Stimulated activated CD4-positive, alpha-beta T cell treated with anti-CD3 and anti-CD28 coated beads, TNF-alpha, amount 100 ng/mL, for 4 hours (primary cell): Measurements from ENCODE around the gene PMIS2.
"Not testable (repeated sequence)": the region's sequence is repeated elsewhere in the genome, so short reads cannot be mapped to it uniquely, and the experiment has no call there.

Experiments used
- DNase-seq, 3 experiments: peaks; one replicate each; pipeline ENCODE4 v3.0.0-alpha.2; 2020; ENCODE audit warnings: low read depth in 3 of 3

PMIS2 gene

DNA sequence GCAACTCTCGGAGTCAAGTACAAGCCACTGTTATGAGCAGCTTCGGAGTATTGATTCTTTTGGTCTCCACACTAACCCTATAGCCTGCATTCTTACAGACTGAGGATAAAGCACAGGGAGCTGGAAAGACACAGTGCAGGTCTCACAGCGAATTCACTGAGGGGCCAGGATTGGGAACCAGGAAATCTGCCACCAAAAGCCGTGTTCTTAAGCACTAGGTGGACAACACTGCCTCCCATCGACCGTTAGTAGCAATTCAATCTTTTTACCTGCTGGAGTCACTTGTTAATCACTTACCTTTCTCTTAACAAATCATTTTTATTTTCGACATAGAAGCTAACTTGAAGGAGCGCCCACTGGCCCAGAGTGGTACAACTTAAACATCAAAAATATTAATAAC, 6.3 kb downstream of the PMIS2 start:
- no peak for DNase-seq

DNA sequence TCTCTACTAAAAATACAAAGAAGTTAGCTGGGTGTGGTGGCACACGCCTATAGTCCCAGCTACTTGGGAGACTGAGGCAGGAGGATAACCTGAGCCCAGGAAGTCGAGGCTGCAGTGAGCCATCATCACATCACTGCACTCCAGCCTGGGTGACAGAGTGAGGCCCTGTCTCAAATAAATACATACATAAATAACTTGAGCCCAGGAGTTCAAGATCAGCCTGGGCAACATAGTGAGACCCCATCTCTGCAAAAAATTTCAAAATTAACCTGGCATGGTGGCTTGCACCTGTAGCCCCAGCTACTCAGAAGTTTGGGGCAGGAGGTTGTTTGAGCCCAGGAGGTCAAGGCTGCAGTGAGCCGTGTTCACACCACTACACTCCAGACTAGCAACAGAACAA, 9.1 kb downstream of the PMIS2 start:
- not testable (repeated sequence) for DNase-seq

DNA sequence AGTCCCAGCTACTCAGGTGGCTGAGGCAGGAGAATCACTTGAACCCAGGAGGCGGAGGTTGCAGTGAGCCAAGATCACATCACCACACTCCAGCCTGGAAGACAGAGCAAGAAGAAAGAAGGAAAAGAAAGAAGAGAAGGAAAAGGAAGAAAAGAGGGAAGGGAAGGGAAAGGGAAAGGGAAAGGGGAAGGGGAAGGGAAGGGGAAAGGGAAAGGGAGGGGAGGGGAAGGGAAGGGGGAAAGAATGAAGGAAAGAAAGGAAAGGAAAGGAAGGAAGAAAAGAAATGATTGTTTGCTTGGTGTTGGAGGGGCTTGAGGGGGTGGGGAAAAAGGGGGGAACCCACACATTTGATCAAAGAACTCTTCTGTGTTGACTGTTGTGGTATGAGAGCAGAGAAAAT, 10.0 kb downstream of the PMIS2 start:
- DNase-seq: no peak

DNA sequence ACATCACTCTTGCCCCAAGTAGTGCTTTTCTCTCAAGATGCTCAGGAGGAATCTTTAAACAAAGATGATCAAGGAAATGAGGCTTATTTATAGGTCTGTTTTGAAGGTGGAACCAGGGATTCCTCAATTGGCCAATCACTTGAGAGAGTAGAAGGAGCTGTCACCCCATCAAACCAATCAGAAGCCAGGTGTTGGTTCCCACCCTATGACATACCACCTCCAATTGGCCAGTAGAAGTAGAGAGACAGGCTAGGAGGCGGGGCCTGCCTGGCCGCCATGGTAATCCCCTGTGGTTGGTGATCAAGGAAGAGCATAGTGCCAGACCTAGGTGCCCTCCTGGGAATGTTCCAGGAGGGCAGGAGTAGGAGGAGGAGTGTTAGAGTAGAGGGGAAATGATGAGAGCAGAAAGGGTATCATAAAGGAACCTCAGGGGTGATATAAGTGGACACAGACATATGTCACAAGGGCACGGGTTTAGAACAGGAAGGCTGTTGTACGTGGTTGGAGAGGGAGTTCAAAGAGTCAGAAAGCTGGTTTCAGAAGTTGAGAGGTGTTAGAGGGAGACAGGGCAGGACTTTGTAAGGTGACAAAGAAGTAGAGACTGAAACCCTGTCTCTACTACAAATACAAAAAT, 10.5 kb downstream of the PMIS2 start:
- no peak for DNase-seq

DNA sequence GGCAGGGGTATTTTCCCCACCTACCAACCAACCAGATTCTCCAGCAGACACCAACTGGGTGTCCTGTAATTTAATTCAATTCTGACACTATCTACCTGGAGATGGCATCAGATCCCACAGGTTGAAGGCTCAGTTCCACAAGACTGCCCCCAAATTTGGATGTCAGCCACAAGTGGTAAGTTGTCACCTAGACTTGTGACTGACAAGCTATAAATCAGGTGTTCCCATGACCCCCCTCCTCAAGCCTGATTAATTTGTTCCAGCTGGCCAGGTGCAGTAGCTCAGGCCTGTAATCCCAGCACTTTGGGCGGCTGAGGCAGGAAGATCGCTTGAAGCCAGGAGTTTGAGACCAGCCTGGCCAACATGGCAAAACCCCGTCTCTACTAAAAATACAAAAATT, 16.0 kb downstream of the PMIS2 start:
- no peak for DNase-seq

DNA sequence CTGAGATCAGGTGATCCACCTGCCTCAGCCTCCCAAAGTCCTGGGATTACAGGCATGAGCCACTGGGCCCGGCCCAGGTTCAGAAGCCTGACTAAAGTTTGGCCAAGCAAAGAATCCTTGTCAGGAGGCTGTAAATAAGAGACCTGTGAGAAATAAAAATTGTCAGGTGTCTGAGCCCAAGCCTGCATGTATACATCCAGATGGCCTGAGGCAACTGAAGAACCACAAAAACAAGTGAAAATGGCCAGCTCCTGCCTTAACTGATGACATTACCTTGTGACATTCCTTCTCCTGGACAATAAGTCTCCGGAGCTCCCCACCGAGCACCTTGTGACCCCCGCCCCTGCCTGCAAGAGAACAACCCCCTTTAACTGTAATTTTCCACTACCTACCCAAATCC, 18.5 kb downstream of the PMIS2 start:
- not testable (repeated sequence) for DNase-seq

DNA sequence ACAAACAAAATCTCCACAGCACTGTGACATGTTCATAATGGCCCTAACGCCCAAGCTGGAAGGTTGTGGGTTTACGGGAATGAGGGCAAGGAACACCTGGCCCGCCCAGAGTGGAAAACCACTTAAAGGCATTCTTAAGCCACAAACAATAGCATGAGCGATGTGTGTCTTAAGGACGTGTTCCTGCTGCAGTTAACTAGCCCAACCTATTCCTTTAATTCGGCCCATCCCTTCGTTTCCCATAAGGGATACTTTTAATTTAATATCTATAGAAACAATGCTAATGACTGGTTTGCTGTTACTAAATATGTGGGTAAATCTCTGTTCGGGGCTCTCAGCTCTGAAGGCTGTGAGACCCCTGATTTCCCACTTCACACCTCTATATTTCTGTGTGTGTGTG, 21.2 kb downstream of the PMIS2 start:
- DNase-seq: not testable (repeated sequence)

DNA sequence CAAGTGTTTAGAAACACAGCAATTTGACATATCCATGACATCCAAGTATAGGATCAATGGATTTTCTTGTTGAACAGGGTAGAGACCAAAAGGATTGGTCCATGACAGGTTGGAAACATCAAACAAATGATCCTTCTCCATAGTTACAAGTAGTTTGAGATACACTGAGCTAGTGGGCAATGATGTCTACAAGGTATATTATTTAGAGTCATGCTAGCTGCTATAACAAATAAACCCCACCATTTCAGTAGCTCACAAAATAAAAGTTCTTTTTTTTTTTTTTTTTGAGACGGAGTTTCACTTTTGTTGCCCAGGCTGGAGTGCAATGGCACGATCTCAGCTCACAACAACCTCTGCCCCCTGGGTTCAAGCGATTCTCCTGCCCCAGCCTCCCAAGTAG, 21.7 kb downstream of the PMIS2 start:
- no peak for DNase-seq

DNA sequence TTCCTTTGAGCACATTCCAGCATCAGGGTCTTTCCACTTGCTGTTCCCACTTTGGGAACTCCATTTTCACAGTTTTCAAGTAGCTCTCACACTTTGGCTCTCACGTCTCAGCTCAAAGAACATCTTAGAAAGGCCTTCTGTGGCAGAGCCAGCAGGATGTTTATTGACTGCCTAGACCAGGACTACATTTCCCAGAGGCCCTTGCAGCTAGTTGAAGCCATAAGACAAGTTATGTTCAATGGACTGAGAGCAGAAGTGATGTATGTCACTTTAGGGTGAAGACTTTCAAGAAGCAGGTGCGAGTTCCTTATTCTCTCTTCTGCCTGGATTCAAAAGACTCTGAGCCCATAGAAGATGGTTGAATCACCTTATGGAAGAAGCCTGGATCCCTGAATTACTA, 22.3 kb downstream of the PMIS2 start:
- no peak for DNase-seq

DNA sequence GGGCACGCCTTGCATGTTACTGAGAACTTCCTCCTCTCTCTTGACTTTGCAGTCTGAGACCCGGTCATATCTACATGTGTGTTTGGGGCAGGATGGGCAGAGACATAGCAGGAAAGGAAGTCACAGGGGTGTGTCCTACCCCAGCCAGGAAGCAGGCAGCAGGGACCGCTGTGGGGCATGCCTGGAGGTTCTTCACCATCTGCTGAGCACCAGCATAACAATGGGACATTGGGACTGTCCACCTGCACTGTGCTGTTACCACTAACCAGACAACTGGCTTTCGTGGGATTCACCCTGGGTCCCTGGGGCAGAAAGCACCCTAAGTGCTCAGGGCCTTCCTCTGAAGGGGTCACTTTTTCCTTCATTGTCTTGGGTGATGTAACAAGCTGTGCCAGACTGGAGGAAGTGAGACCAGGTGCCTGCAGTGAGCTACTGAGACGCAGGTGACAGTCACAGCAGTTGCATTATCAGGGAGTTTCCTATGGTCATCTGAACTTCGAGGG, 23.9 kb downstream of the PMIS2 start:
- DNase-seq: no peak

DNA sequence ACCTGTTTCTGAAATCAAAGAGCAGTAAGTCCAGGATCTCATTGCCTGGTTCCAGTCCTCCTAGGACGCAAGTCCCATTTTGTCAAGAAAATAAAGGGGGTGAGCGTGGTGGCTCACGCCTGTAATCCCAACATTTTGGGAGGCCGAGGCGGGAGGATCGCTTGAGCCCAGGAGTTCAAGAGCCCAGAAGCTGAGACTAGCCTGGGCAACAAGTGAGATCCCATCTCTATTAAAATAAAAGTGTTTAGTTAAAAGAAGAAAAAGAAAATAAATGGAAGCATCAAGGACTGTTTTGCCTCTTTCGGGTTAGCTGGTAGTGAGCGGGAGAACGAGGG, 26.2 kb downstream of the PMIS2 start:
- no peak for DNase-seq

DNA sequence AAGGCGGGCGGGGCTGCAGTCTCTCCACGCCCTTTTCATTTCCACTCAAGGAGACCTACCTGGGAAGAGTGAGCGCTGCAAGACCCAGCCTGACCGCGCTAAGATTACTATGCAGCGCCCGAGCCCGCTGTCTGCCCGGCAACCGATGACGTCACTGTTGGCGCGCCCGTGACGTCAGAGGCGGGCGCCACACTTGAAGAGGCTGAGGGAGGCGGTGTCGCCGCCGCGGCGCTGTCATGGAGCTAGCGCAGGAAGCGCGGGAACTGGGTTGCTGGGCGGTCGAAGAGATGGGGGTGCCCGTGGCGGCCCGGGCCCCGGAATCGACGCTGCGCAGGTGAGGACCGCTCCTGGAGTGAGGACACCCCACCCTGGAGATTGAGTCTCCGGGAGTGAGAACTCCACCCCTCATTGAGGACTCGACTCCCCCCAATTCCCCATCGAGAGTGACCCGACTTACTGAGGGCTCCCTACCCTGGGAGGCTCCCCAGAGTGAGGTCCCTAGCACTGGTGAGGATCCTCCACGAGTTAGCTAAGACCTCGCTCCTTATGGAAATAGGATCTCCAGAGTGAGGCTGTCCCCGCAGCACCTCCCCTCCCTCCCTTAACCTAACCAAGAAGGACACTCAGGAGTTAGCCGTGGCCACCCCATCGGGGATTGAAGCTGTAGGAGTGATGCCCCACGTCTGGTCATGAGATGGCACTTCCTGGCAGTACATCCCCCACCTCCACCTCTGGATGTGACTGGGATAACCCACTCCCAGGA, 26.8 kb downstream of the PMIS2 start, which contains the start of gene HAUS5:
Gene HAUS5, plus strand, starts transcription at position 177 of the 763 bp plus-strand sequence. Its CDS starts 60 bp downstream, at position 237.
- DNase-seq: peak; percentile 90 to 93 (median 92)

DNA sequence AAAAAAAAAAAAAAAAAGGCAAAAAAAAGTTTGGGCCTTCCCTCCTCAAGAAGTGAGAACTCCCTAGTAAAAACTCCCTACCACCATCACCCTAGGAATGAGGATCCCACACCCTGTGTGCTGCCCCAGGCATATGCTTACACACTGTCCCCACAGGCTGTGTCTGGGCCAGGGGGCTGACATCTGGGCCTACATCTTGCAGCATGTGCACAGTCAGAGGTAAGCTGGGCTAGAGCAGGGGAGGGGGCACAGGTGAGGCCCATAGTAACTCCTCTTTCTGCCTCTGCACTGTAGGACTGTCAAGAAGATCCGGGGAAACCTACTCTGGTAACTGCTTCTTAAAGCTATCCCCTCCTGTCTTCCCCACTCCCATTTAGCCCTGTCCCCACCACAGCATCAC, 27.6 kb downstream of the PMIS2 start:
- no peak for DNase-seq

DNA sequence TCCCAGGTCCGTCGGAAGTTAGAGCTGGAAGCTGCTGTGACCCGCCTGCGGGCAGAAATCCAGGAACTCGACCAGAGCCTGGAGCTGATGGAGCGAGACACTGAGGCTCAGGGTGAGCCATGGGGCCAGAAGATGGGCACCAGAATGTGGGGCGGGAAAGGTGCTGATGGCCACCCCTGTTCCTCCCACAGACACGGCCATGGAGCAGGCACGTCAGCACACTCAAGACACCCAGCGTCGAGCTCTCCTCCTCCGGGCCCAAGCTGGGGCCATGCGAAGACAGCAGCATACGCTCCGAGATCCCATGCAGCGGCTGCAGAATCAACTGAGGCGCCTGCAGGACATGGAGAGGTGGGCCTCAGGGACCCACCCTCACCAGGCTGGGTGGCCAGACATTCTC, 29.1 kb downstream of the PMIS2 start:
- no peak for DNase-seq

DNA sequence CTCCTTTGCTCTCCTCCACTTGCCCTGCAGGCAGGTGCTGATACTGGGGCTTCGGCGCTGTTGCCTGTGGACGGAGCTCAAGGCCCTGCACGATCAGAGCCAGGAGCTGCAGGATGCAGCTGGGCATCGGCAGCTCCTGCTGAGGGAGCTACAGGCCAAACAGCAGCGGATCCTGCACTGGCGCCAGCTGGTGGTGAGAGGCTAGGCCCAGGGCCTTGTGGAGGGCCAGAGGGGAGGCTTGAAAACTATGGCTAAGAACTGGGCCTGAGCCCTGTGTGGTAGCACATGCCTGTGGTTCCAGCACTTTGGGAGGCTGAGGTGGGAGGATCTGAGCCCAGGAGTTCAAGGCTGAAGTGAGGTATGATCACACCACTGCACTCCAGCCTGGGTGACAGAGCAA, 32.9 kb downstream of the PMIS2 start:
- DNase-seq: no peak

DNA sequence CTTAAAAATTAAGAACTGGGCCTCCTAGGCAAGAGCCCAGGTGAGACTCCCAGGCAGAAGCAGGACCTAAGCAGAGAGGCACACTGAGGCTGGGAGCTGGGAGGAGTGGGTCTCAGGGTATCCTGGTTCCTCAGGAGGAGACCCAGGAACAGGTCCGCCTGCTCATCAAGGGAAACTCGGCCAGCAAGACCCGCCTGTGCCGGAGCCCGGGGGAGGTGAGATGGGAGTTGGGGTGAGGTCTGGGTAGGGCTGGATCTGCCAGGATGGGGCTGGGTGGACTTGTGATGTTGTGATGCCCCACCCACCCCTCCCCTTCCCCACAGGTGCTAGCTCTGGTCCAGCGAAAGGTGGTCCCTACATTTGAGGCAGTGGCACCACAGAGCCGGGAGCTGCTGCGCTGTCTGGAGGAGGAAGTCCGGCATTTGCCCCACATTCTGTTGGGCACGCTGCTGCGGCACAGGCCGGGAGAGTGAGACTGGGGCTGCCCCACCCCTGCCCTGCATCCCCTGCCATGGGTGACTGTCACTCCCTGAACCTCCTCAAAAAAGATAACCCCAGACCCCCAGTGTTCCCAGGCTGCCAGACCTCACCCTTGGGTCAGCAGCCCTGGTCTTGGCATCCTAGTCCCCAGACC, 33.4 kb downstream of the PMIS2 start:
- no peak for DNase-seq

DNA sequence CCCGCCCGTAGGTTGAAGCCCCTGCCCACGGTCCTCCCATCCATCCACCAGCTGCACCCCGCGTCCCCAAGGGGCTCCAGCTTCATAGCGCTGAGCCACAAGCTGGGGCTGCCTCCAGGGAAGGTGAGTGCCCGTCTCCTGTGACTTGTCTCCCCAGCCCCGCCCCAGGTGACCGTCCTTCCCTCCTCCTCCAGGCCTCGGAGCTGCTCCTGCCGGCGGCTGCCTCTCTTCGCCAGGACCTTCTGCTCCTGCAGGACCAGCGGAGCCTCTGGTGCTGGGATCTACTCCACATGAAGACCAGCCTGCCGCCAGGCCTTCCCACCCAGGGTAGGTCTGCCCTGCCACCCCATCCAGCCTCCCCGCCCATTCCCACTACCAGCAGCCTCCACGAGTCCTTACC, 34.0 kb downstream of the PMIS2 start:
- DNase-seq: no peak

DNA sequence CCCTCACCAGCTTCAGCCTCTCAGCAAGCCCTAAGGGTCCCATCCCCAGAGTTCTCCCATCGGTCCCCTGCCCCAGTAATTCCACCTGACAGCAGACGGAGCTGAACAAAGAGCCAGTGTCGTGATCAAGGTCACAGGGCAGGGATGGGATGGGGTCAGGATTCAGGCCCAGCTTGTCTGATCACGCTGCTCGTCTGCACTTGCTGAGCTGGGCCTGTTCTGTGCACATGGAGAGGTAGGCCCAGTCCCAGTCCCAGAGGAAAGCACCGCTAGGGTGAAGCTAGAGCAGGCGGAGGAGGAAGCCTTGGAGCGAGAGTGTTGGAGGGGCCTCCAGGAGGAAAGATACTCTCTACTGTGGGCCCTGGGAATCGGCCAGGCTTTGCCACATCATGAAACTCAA, 35.7 kb downstream of the PMIS2 start:
- DNase-seq: no peak

DNA sequence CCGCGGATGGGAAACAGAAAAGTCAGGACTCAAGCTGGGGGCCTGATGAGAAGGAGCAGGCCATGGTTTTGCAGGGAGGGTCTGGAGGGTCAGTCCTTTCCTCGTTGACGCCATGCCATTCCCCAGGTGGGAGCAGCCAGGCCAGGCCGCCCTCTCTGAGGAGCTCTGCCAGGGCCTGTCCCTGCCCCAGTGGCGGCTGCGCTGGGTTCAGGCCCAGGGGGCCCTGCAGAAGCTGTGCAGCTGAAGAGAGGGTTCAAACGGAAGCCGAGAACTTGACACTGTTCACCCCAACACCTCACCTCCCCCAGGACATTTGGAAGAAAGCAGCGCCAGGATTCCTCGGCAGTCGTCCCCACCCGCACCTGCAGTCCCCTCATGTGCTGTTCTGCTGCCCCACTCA, 36.8 kb downstream of the PMIS2 start:
- DNase-seq: no peak

DNA sequence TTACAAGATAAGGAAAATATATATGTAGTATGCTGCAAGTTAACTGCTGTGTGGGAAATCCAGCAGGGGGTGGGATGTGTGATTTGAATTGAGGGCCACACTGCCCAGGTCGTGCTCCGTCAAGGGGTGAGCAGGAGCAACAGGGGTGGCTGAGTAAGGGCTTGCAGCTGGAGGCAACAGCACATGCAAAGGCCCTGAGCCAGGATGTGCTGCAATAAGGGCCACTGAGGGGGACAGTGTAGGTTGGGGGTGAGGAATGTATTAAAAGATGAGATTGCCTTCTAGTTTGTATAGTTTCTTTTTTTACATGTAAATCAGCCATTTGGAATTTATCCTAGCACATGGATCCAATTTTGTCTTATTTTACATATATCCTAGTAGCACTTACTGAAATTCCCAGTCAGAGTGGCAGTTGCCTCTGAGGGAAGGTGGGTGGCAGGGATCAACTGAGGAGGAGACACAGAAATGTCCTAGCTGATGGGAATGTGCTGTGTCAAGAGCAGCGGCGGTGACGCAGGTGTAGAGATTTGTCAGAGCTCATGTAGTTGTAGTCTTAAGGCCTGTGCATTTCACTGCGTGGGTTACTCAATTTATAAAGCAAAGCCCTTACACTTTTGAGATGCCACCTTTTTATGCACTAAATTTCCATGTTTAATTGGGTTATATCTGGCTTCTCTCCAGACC, 37.5 kb downstream of the PMIS2 start:
- DNase-seq: no peak

DNA sequence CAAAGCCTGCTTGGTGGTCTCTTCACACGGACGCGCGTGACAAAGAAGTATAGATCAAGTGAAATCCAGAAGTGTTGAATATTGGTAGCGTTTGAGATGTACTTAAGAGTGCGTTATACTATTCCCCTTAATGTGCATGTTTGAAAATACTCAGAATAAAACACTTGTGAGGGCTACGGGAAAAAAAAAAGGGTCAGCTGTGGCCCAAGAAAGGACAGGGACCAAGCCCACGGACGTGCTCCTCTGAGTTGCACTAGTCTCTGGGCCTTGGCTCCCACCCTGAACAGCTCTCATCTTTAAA, 42.2 kb downstream of the PMIS2 start:
- no peak for DNase-seq

DNA sequence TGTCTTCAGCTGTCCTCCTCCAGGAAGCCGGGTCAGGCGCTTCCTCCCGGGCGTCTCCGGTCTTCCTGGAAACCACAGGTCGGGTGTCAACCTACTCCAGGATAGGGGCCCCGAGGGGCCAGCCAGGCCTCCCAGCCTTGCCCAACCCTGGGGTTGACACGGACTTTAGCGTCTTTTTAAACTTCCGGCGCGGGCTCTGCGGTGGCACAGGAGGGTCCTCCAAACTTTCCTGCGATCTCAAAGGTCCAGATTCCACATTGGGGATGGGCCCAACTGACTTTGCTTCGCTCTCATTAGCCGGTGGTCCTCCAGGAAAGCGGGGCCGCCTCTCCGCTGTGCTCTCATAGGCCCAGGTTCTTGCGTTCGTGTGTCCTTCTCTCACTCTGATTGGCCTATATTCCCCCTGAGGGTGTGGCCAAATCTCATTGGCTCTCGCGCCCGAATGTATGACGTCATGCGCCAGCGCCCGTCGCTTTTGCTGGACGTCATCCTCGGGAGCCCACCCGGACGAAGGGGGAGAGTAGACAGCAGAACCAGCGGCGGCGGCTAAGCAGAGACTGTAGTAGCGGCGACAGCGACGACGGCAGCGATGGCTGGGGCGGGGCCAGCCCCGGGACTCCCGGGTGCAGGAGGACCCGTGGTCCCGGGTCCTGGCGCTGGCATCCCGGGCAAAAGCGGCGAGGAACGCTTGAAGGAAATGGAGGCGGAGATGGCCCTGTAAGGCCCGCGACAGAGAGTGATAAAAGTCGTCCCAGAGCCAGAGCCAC, 42.8 kb downstream of the PMIS2 start, which contains the start of gene RBM42:
Gene RBM42, plus strand, starts transcription at position 472 of the 767 bp plus-strand sequence. Its CDS starts 118 bp downstream, at position 590.
- peak; percentile 85 to 95 (median 94) for DNase-seq
